Activated CD4-positive, alpha-beta T cell treated with anti-CD3 and anti-CD28 coated beads, Interleukin-2, Interleukin-4, amounts not matched to agents 100 ng/mL and 50 ng/mL, durations not matched to agents 16 hours and 8 hours (primary cell): Measurements from ENCODE around the gene IFNLR1.

Experiments
- DNase-seq: peaks from one replicate; pipeline ENCODE4 v3.0.0-alpha.2; 2020; ENCODE audit warnings: low spot score

IFNLR1 gene

GRCh38 chr1:24175033-24175755 is 11.9 kb downstream of the IFNLR1 start:
- no peak for DNase-seq

DNA sequence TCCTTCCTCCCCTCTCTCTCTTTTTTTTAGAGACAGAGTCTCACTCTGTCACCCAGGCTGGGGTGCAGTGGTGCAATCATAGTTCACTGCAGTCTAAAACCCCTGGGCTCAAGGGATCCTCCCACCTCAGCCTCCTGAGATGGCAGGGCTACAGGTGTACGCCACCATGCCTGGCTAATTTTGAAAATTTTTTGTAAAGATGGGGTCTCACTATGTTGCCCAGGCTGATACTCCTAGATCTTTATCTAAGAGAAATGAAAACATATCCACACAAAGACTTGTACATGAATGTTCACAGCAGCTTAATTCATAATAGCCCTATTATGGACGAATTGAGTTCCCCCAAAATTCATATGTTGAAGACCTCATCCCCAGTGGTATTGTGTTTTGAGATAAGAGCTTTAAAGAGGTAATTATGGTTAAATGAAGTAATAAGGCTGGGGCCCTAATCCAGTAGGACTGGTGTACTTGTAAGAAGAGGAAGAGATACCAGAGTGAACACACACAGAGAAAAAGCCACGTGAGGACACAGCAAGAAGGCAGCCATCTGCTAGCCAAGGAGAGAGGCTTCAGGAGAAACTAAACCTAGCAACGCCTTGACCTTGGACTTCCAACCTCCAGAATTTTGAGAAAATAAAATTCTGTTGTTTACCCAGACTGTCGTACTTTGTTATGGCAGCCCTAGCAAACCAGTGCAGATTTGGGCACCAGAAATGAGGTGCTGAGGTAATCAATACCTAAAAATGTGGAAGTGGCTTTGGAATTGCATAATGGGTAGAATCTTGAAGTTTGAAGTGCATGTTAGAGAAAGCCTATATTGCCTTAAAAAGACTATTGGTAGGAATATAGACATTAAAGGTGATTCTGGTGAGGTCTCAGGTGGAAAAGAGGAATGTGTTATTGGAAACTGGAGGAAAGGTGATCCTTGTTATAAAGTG is 13.2 kb downstream of the IFNLR1 start:
- no peak for DNase-seq

GRCh38 chr1:24172598-24172997 is 14.5 kb downstream of the IFNLR1 start:
- DNase-seq = no peak

DNA sequence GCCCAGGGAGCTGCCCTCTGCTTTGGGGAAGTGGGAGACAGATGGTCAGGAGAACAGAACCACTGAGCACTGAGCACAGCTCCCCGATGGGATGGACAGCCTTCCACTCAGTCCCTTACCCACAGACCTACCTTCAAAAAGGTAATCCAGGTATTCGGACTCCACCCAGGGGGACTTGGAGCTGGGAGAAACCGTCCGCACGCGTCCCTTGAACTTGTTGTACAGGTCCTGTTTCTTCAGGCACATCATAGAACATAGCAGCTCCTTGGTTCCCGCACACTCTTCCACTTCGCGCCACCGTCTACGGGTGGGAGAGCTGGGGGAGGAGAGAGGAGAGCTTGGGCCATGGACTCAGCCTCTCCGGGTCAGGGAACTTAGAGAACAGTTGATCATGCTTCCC is 17.8 kb downstream of the IFNLR1 start:
- no peak for DNase-seq

DNA sequence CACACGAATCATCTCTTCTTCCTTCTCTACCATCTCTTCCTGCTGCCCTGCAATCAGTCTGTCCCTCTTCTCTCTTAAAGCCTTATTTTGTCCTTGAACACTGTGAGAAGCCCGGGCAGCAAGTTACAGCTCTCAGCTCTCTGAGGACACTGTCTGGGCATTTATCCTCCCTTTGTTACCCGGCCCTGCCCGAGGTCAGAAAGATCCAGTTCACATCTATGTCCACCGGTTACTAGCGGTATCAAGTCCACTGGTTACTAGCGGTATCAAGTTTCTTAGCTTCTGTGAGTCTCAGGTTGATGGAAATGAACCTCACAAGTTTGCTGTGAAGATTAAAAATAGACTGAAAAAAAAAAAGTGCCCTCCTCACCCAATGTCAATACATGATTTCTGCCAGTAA is 18.8 kb downstream of the IFNLR1 start:
- DNase-seq = no peak

DNA sequence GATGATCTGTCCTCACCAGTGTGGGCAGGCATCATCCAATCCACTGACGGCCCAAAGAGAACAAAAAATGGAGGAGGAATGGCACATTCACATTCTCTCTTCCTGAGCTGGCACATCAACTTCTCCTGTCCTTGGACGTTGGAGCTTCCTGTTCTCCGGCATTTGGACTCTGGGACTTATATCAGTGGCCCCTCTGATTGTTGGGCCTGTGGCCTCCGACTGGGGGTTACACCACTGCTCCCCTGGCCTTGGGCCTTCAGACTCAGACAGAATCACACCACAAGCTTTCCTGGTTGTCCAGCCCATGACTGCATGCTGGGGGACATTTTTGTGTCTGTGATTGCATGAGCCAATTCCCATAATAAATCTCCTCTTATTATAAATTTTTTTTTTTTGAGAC is 20.1 kb downstream of the IFNLR1 start:
- DNase-seq = no peak

DNA sequence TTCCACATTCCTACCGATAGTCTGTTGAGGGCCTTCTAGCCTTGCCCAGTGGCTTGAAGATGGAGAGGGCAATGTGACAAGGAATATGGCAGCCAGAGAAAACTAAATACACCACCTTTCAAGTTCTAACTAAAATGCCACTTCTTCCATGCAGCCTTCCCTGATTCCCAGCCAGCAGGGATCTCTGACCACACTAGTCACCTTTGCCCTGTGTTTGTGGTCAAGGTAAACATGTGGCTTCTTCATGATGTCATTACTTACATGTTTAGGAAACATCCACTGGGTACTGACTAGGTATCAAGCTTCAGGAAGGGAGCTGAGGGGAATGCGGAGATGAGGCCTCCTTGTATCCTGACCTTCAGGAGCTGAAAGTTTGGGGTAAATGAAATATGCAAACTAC is 21.6 kb downstream of the IFNLR1 start:
- DNase-seq = no peak

DNA sequence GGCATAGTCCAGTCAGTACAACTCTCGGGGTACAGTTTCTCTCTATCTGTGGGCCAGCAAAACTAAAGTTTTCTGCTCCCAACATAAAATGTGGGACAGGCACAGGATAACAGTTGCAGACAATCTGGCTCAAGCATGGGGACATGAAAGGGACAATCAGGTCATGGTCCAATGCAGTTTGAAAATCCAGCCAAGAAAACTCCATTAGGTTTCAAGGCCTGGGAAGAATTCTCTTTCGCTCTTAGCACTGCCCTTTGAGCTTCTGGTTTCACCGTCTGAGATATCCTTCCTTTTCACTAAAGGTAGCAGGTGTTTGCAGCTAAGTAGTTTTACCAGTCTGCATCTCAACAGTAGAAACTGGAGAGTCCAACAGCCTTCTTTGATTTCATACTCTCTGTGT is 23.1 kb downstream of the IFNLR1 start:
- DNase-seq = no peak

DNA sequence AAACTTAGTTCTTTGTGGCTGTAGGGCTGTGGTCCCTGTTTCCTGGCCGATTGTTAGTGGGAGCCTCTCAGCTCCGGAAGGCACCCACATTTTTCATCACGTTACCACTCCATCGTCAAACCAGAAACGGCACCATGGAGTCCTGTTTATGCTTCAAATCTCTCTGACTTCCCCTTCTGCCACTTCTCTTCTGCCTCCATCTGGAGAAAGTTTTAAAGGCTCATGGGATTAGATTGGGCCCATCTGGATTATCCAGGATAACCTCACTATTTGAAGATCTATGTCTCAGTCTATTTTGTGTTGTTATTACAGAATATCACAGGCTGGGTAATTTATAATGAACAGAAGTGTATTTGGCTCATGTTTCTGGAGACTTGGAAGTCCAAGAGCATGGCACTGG is 24.9 kb downstream of the IFNLR1 start:
- no peak for DNase-seq

DNA sequence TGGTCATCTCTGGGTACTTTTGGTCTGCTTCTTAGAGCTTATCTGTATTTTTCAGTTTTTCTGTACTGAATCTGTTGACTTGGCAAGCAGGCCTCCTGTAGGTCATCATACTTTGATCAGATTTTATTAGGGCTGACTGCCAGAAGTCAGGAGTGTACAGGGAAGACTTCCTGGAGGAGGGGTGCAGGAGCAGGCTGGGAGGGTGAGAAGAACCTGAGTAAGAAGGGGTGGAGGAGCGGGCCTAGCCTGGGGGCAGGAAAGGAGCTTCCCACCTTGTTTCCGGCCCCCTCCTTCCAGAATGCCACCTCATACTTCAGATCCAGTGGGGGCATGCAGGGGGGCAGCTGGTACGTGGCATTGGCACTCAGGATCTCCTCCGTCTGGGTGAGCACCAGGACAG is 25.8 kb downstream of the IFNLR1 start:
- no peak for DNase-seq

DNA sequence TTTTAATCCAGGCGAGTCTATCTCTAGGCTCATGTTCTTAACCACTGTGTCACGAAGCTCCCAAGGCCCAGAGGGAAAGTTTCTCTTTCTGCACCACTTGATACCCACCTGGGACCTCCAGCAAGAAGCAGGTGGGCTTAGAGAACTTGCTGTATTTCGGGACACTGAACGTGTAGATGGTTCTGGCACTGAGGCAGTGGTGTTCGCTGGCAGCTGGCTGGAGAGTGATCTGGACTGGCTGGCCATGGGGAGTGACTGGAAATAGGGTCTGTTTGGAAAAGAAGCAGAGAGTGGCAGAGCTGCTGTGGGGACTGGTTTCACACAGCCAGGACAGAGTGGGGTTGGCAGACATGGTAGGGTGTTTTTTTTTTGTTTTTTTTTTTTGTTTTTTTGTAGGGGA is 27.7 kb downstream of the IFNLR1 start:
- DNase-seq = no peak

DNA sequence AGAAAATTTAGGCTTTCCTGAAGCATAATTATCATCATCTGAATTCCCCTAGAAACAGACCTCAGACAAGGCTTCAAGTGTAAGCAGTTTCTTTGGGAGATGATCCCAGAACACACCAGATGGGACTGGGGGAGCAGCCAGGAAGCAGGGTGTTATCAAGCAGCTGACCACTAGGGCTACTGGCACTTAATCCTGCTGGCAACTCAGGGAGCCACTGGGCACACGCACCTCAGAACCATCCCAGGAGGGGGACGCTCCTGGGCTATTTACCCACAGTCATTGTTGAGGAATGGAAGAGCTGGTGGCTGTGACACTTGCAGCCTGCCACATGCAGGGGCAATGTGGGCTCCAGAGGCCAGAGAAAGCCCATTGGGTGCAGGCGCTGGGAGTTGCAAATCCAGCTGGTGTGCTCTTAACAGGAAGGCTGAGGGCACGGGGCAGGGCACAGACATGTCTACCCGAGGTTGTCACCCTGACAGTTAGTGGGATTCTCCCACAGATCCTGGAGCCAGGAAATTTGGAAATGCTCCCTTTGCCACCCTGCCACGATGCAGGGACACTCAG is 29.1 kb downstream of the IFNLR1 start:
- DNase-seq = no peak

- DNase-seq = no peak
Observed at GRCh38 chr1:24156542-24157260, 30.4 kb downstream of the IFNLR1 start.

- DNase-seq = no peak
Observed at GRCh38 chr1:24155011-24155782, 31.9 kb downstream of the IFNLR1 start.

DNA sequence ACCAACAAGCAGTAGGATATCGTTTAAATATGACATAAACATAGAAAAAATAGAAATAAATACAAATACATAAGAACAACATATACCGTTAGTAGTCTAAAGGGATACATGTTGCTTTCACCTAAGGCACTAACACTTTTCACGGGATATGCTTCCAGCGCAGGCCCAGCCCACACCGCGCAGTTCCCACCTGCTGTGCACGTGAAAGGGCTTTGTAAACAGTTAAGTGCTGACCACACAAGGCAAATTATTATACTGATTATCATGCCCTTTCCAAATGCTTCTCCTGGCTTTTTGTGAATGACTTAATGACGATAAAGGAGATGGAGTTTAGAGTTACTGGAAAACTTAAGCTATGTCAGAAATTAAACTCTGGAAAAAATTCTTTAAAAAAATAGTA is 32.9 kb downstream of the IFNLR1 start:
- no peak for DNase-seq

DNA sequence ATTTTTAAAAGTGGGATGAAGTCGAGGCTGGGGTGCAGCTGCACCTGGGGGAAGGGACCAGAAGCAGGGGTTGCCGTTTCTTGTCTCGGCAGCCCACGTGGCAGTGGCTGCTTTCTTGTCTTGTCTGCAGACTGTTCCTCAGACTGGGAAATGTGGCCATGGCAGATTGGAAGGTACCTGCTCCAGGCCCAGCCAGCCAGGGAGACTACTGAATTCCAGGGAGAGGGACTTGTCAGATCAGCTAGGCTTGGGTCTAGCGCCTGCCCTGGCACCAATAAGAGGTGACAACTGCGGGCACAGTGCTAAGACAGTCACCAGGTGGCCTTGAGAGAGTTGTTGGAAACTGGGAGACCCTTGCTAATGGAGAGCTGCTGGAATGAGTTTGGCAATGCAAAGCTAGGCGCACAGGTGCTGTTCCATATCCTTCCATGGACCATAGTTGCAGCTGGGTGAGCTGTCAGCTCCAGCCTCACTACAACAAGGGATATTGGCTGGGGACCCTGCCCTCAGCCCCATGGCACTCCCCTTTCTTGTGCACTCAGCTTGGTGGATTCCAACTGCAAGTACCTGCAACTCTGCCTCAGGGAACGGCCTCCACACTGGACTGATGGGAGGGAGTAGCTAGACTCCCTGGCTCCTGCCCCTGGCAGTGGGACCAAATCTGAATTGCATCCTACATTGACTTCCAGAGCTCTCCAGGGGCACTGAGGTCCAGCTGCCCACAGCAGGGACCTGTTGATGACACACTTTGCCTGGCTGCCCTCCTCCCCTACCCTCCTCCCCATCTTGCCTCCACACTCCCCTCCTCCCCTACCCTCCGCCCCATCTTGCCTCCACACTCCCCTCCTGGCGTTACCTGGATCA is 34.2 kb downstream of the IFNLR1 start:
- no peak for DNase-seq

DNA sequence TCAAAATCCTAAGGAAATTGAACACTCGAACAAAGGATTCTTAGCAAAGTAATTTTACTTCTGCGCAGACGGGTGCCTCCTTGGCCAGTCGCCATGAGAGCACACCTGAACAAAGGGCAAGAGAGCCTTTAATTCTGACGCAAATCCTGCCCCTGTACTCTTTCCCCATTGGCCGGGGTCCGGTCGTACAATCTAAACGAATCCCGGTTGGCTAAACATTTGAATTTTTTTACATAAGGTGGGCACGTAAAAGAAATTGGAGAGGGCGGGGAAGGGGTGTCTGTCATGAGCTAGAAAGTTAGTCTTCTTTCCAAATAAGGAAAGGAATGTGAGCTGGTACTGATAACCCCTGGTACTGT is 35.9 kb downstream of the IFNLR1 start:
- no peak for DNase-seq

DNA sequence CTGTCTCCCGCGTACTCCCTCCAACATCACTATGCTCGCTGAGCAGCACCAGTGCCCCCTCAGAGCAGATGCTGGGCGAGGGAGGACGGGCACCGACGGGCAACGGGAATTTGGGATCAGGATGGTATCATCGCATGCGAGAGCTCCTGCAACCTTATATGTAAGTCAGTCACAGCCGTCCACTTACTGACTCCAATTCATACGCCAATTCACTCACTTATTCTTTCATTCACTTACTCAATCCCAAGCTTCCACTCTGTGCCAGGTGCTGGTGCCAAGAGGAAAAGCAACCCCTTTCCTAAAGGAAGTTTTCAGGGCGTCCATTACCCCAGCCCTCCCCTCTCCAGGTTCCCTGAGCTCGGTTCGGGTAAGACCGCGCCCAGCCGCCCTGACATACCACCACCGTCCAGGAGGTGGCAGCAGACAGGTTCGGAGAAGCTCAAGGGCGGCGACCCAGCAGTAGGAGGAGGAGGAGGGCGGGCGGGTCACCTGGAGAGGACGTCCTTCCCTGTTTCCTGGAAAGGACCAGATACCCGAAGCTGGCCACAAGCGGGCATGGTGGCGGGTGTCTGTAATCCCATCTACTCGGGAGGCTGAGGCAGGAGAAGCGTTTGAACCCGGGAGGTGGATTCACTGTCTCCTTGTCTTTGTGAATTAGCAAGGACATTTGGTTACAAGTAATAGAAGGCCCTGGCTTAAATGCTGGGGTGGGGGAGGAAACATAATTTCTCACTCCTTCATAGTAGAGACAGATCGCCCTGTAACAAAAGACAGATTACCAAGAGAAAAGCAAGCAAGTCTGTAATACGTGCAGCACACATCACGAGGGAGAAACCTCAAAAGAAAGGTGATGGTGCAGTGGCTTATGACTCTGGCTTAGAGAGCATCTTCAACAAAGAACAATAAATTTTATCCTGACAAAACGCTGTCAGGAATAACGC is 36.6 kb downstream of the IFNLR1 start:
- DNase-seq = peak; percentile 86

- DNase-seq = peak; percentile 30
Observed at GRCh38 chr1:24149866-24150233, 37.2 kb downstream of the IFNLR1 start.

GRCh38 chr1:24147816-24148215 is 39.3 kb downstream of the IFNLR1 start:
- DNase-seq = no peak
